Trophoblast cell (in vitro differentiated cells and primary cell): ENCODE data around the gene CHST15.

Experiments used
- DNase-seq, 2 donors: peaks; one replicate each; pipeline ENCODE4 v3.0.0-alpha.2; 2016
- H2AFZ ChIP-seq: 2 replicates; pipeline ENCODE4 v1.6.1; 2013; ENCODE audit warnings: low read length, moderate library complexity, mild to moderate bottlenecking; ENCODE audit not compliant: insufficient read depth, poor library complexity
- H2AK5ac ChIP-seq: 2 replicates; pipeline ENCODE4 v1.6.1; 2013; ENCODE audit warnings: mild to moderate bottlenecking, low read length
- H2BK120ac ChIP-seq: 2 replicates; pipeline ENCODE4 v1.6.1; 2013; ENCODE audit warnings: low read length, mild to moderate bottlenecking, moderate library complexity; ENCODE audit not compliant: insufficient read depth, poor library complexity
- H2BK12ac ChIP-seq: 2 replicates; pipeline ENCODE4 v1.6.1; 2013; ENCODE audit warnings: mild to moderate bottlenecking, low read length, moderate library complexity
- H2BK5ac ChIP-seq: 2 replicates; pipeline ENCODE4 v1.6.1; 2013; ENCODE audit warnings: low read length, low read depth, moderate library complexity, mild to moderate bottlenecking; ENCODE audit not compliant: poor library complexity
- H3K14ac ChIP-seq: 2 replicates; pipeline ENCODE4 v1.6.1; 2013; ENCODE audit warnings: mild to moderate bottlenecking, low read length
- H3K18ac ChIP-seq: 2 replicates; pipeline ENCODE4 v1.6.1; 2013; ENCODE audit warnings: mild to moderate bottlenecking, low read length
- H3K23ac ChIP-seq: 2 replicates; pipeline ENCODE4 v1.6.1; 2013; ENCODE audit warnings: low read length
- H3K27ac ChIP-seq: 2 replicates; pipeline ENCODE4 v1.5.1; 2013; ENCODE audit warnings: low read depth, mild to moderate bottlenecking, inconsistent platforms, low read length, moderate library complexity
- H3K27me3 ChIP-seq: 2 replicates; pipeline ENCODE4 v1.6.1; 2013; ENCODE audit warnings: inconsistent platforms, mild to moderate bottlenecking, low read length, moderate library complexity; ENCODE audit not compliant: insufficient read depth
- H3K36me3 ChIP-seq, 2 experiments: 1 replicate in 1 of 2; 2 replicates in 1 of 2; pipeline ENCODE4 v1.6.1; 2013; ENCODE audit warnings: low read length in 2 of 2, mild to moderate bottlenecking in 2 of 2, moderate library complexity in 1 of 2; ENCODE audit not compliant: insufficient read depth in 2 of 2, control insufficient read depth in 1 of 2
- H3K4ac ChIP-seq: 2 replicates; pipeline ENCODE4 v1.6.1; 2013; ENCODE audit warnings: low read depth, mild to moderate bottlenecking, low read length, moderate library complexity
- H3K4me1 ChIP-seq, 2 experiments: 1 replicate in 1 of 2; 2 replicates in 1 of 2; pipeline ENCODE4 v1.6.1; 2013; ENCODE audit warnings: low read length in 2 of 2, mild to moderate bottlenecking in 2 of 2, moderate library complexity in 1 of 2; ENCODE audit not compliant: insufficient read depth in 2 of 2, control insufficient read depth in 1 of 2
- H3K4me2 ChIP-seq: 2 replicates; pipeline ENCODE4 v1.6.1; 2013; ENCODE audit warnings: inconsistent platforms, mild to moderate bottlenecking, low read length, moderate library complexity
- H3K4me3 ChIP-seq: 2 replicates; pipeline ENCODE4 v1.5.1; 2013; ENCODE audit warnings: mild to moderate bottlenecking, low read depth, low read length, inconsistent platforms
- H3K79me1 ChIP-seq: one replicate; pipeline ENCODE4 v1.6.1; 2013; ENCODE audit warnings: low read length
- H3K79me2 ChIP-seq: 2 replicates; pipeline ENCODE4 v1.6.1; 2013; ENCODE audit warnings: low read length, mild to moderate bottlenecking; ENCODE audit not compliant: control insufficient read depth, insufficient read depth, poor library complexity
- H3K9ac ChIP-seq: 2 replicates; pipeline ENCODE4 v1.6.1; 2013; ENCODE audit warnings: mild to moderate bottlenecking, low read length
- H3K9me3 ChIP-seq: 2 replicates; pipeline ENCODE4 v1.6.1; 2013; ENCODE audit warnings: low read depth, mild to moderate bottlenecking, control low read depth, inconsistent platforms, low read length; ENCODE audit not compliant: insufficient read depth
- H4K12ac ChIP-seq: 2 replicates; pipeline ENCODE4 v1.6.1; 2013; ENCODE audit warnings: low read depth, mild to moderate bottlenecking, low read length, moderate library complexity
- H4K8ac ChIP-seq: 2 replicates; pipeline ENCODE4 v1.6.1; 2013; ENCODE audit warnings: low read depth, mild to moderate bottlenecking, low read length, moderate library complexity
- H4K91ac ChIP-seq: one replicate; pipeline ENCODE4 v1.6.1; 2013; ENCODE audit warnings: low read depth, mild to moderate bottlenecking, low read length, moderate library complexity
- WGBS: extraction: QIAGEN DNeasy Blood & Tissue Kit; methylation state at CpG from one replicate; pipeline ENCODE4 v1.1.7; 2013; ENCODE audit warnings: missing lambda C conversion rate; ENCODE audit not compliant: insufficient read length, insufficient coverage; ENCODE audit errors: extremely low coverage; 5-methylcytosine and 5-hydroxymethylcytosine counted together

Gene CHST15

DNA sequence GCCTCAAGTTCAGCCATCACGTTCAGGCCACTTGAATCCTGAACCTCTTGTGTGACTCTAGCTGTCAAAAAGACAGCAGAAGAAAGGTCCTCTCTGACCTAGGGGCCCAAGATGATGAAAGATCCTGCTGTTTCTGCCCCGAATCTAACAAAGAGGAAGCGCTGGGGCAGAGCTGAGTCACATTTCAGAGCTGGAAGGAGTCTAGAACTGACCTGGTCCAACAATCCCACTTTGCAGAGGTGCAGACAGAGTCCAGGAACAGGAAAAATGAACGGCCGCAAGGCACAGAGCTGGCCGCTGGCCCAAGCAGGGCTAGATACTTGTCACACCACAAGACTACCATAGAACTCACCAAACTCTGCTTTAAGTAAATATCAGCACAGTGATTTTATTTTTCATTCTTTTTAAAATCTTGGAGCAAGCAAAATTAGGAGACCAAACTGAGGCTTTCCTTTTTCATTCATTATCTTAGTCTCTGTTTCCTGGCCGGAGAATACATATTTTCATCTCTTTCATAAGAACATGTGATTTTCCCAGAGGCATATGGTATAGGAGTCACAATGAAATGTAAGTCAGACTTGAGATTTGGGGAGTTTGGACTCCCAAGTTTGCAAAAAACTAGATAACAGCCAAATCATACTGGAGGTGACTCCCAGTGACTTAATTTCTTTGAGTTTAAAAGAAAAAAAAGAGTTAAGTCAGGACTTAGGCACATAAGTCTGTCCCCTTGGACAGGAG is 52.8 kb downstream of the CHST15 start:
- Histone ChIP-seq H3K36me3 (no peaks in the 10 kb centered on the region), H4K91ac (no peak overlapping the region), H3K4me2 (no peak overlapping the region), H3K18ac (no peak overlapping the region), H3K79me1 (no peaks in the 10 kb centered on the region), H3K79me2 (no peaks in the 10 kb centered on the region), H3K9ac (no peak overlapping the region), H4K8ac (no peak overlapping the region), H2BK5ac (no peak overlapping the region), H3K23ac (no peak overlapping the region), H3K9me3 (no peaks in the 10 kb centered on the region), H3K4ac (no peak overlapping the region), H4K12ac (no peak overlapping the region), H2BK12ac (no peak overlapping the region), H2AK5ac (no peak overlapping the region), H2AFZ (no peak overlapping the region), H3K4me1 (peaks cover 0 to 2% of the 10 kb centered on the region in 2 experiments), H3K14ac (no peak overlapping the region), H3K27ac (no peak overlapping the region), H2BK120ac (no peak overlapping the region), H3K4me3 (no peak overlapping the region), H3K27me3 (no peaks in the 10 kb centered on the region)
- DNase-seq: peak in 1 of 2 donors; percentile 7
- WGBS: no CpG with 5 or more reads among the region's 7 CpGs

DNA sequence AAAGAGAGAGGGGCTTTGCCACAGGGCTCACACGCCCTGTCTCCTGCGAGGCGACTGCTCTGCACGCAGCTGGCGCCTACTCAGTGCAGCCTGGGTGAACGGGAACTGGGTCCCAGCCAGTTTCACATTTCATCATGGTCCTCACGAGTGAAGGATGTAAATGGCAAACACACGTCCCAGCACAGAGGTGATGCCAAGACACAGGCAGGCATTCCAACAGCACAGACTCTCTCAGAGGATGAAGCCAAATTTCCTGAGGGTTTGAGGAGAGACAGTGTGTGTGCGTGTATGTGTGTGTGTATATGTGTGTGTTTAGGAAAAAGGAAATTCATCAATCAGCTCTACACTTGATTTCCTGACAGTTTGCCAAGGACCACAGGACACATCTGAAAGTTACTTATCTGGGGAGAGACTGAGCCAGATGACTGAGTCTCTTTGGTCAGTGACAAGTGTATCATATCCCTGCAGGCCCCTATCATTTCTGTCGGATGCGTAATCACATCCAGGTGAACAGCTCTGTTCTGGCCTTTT is 53.9 kb downstream of the CHST15 start:
- H2AK5ac ChIP-seq: no peak overlapping the region
- no peaks in the 10 kb centered on the region for H3K36me3 ChIP-seq
- H3K9ac ChIP-seq: no peak overlapping the region
- H3K9me3 ChIP-seq: no peaks in the 10 kb centered on the region
- H3K27me3 ChIP-seq: no peaks in the 10 kb centered on the region
- H3K14ac ChIP-seq: no peak overlapping the region
- H3K4me3 ChIP-seq: no peak overlapping the region
- no peak overlapping the region for H2BK120ac ChIP-seq
- no peaks in the 10 kb centered on the region for H3K79me2 ChIP-seq
- peaks cover 0 to 2% of the 10 kb centered on the region in 2 experiments for H3K4me1 ChIP-seq
- no peak overlapping the region for H3K23ac ChIP-seq
- no peak overlapping the region for H4K8ac ChIP-seq
- DNase-seq: peak; percentile 29 to 46
- H3K27ac ChIP-seq: no peak overlapping the region
- WGBS: no CpG with 5 or more reads among the region's 11 CpGs
- no peak overlapping the region for H4K12ac ChIP-seq
- H3K79me1 ChIP-seq: no peaks in the 10 kb centered on the region
- no peak overlapping the region for H2BK12ac ChIP-seq
- no peak overlapping the region for H3K4ac ChIP-seq
- no peak overlapping the region for H2AFZ ChIP-seq
- no peak overlapping the region for H3K4me2 ChIP-seq
- H2BK5ac ChIP-seq: no peak overlapping the region
- no peak overlapping the region for H4K91ac ChIP-seq
- no peak overlapping the region for H3K18ac ChIP-seq

GRCh38 chr10:124037784-124038183 is 55.6 kb downstream of the CHST15 start:
- no peaks in the 10 kb centered on the region for H3K27me3 ChIP-seq
- H3K9ac ChIP-seq: no peak overlapping the region
- WGBS: no CpG with 5 or more reads among the region's 8 CpGs
- DNase-seq: no peak
- no peak overlapping the region for H3K4me2 ChIP-seq
- H4K8ac ChIP-seq: no peak overlapping the region
- H3K14ac ChIP-seq: no peak overlapping the region
- no peak overlapping the region for H4K91ac ChIP-seq
- no peak overlapping the region for H3K27ac ChIP-seq
- H3K4me3 ChIP-seq: no peak overlapping the region
- H3K9me3 ChIP-seq: no peaks in the 10 kb centered on the region
- peaks cover 0 to 2% of the 10 kb centered on the region in 2 experiments for H3K4me1 ChIP-seq
- no peak overlapping the region for H3K4ac ChIP-seq
- H2AFZ ChIP-seq: no peak overlapping the region
- H3K79me1 ChIP-seq: no peaks in the 10 kb centered on the region
- no peaks in the 10 kb centered on the region for H3K79me2 ChIP-seq
- H3K36me3 ChIP-seq: no peaks in the 10 kb centered on the region
- H3K18ac ChIP-seq: no peak overlapping the region
- H3K23ac ChIP-seq: no peak overlapping the region
- H2BK120ac ChIP-seq: no peak overlapping the region
- H4K12ac ChIP-seq: no peak overlapping the region
- no peak overlapping the region for H2BK5ac ChIP-seq
- H2AK5ac ChIP-seq: no peak overlapping the region
- no peak overlapping the region for H2BK12ac ChIP-seq

- H3K9ac ChIP-seq: no peak overlapping the region
- DNase-seq: no peak
- H2BK12ac ChIP-seq: no peak overlapping the region
- H3K79me2 ChIP-seq: no peaks in the 10 kb centered on the region
- WGBS: no CpG with 5 or more reads among the region's 5 CpGs
- no peak overlapping the region for H4K91ac ChIP-seq
- no peaks in the 10 kb centered on the region for H3K9me3 ChIP-seq
- no peak overlapping the region for H3K27ac ChIP-seq
- no peak overlapping the region for H3K4me2 ChIP-seq
- H3K4me3 ChIP-seq: no peak overlapping the region
- no peak overlapping the region for H2AFZ ChIP-seq
- peaks cover 0 to 2% of the 10 kb centered on the region in 2 experiments for H3K4me1 ChIP-seq
- H3K18ac ChIP-seq: no peak overlapping the region
- H3K79me1 ChIP-seq: no peaks in the 10 kb centered on the region
- H4K12ac ChIP-seq: no peak overlapping the region
- H2BK120ac ChIP-seq: no peak overlapping the region
- H3K27me3 ChIP-seq: no peaks in the 10 kb centered on the region
- no peak overlapping the region for H3K23ac ChIP-seq
- H2AK5ac ChIP-seq: no peak overlapping the region
- no peaks in the 10 kb centered on the region for H3K36me3 ChIP-seq
- H4K8ac ChIP-seq: no peak overlapping the region
- no peak overlapping the region for H3K4ac ChIP-seq
- H3K14ac ChIP-seq: no peak overlapping the region
- no peak overlapping the region for H2BK5ac ChIP-seq
Observed at GRCh38 chr10:124037286-124037685, 56.1 kb downstream of the CHST15 start.
